HFF-Myc (cell line): ENCODE results near the gene CXXC5.
A peak's percentile ranks its signal among the peaks of the same experiment; 100 is the strongest.

Source experiments
- DNase-seq: peaks from one replicate; pipeline ENCODE4 v3.0.0-alpha.2; 2011; ENCODE audit warnings: low read depth; ENCODE audit errors: extremely low read depth
- H3K4me3 ChIP-seq: replicated peaks from 2 replicates; pipeline ENCODE4 v1.5.1; 2011; ENCODE audit warnings: low read depth, mild to moderate bottlenecking, control low read depth, low read length
- TF ChIP-seq, protein P1 (sequence below): IDR thresholded peaks from 2 replicates; pipeline ENCODE4 v1.5.1; 2012; ENCODE audit warnings: mild to moderate bottlenecking, low read depth, low read length, control low read depth; ENCODE audit errors: missing control alignments

The CXXC5 gene

DNA sequence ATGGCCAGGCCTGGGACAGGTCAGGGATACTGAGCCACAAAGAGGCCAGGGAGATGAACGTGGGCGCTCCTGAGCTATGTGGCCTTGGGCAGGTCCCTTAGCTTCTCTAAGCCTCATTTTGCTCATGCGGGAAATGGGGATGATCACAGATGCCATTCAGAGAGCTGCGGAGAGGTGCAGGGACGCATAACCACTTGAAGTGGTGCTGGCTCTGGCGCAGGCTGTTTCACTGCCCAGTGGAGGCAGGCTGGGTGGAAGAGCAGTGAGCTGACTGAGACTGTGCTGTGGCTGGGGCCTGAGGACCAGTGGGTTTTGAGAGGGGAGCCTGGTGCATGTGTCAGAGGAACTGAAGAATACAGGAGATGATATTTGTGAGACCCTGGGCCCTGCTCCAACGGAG, 18.4 kb downstream of the CXXC5 start:
- H3K4me3 ChIP-seq = no peak overlapping the region
- TF ChIP-seq, protein P1, sequence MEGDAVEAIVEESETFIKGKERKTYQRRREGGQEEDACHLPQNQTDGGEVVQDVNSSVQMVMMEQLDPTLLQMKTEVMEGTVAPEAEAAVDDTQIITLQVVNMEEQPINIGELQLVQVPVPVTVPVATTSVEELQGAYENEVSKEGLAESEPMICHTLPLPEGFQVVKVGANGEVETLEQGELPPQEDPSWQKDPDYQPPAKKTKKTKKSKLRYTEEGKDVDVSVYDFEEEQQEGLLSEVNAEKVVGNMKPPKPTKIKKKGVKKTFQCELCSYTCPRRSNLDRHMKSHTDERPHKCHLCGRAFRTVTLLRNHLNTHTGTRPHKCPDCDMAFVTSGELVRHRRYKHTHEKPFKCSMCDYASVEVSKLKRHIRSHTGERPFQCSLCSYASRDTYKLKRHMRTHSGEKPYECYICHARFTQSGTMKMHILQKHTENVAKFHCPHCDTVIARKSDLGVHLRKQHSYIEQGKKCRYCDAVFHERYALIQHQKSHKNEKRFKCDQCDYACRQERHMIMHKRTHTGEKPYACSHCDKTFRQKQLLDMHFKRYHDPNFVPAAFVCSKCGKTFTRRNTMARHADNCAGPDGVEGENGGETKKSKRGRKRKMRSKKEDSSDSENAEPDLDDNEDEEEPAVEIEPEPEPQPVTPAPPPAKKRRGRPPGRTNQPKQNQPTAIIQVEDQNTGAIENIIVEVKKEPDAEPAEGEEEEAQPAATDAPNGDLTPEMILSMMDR = no peak
- no peak for DNase-seq

DNA sequence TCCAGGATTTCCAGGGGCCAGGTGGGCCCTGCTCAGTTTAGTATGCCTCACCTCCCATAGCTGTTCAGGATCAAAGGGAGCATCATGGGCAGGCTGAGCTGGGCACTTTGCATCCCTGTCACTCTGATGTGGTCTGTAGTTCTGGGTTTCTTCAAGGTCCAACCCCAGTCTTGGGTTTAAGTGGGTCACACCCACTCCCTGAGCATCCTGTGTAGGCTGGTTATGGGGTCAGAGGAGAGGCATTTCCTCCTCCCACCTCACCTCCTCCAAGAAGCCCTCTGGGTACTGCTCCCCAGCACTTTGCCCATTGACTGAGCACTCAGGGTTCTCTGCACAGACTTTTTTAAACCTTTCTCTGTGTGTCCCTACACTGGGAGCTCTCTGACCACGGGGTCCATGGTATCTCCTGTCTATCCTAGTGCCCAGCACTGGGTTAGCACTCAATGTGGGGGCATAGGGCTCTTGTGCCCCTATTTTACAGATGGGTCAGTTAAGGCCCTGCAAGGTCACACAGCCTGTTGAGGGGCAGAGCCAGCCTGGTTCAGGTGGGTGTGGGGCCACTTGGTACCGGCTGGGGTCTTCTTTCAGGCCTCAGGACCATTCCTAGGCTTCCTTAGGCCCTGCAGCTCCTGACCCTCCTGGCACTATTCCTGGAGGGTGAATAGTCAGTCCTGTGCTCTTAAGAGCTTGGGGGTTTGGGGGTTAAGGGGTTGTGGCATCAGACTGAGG, 19.0 kb downstream of the CXXC5 start:
- no peak for DNase-seq
- no peak overlapping the region for H3K4me3 ChIP-seq
- TF ChIP-seq, protein P1 = no peak

DNA sequence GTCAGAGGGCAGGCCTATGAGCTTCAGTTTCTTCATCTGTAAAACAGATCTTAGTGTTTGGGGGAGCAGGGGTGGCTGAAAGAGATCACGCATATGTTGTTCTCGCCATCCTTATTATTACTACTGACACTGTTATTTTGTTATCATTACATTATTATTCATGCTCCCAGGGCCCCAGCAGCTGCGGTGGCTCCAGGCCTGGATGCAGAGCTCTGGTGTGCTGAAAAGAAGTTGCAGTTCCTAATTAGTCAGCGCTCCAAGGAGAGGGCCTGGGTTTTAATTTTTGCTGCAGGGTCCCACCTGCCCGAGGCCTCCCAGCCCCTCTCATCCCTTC, 19.5 kb downstream of the CXXC5 start:
- TF ChIP-seq, protein P1 = no peak
- H3K4me3 ChIP-seq = peak overlapping the region; percentile 31
- no peak for DNase-seq

DNA sequence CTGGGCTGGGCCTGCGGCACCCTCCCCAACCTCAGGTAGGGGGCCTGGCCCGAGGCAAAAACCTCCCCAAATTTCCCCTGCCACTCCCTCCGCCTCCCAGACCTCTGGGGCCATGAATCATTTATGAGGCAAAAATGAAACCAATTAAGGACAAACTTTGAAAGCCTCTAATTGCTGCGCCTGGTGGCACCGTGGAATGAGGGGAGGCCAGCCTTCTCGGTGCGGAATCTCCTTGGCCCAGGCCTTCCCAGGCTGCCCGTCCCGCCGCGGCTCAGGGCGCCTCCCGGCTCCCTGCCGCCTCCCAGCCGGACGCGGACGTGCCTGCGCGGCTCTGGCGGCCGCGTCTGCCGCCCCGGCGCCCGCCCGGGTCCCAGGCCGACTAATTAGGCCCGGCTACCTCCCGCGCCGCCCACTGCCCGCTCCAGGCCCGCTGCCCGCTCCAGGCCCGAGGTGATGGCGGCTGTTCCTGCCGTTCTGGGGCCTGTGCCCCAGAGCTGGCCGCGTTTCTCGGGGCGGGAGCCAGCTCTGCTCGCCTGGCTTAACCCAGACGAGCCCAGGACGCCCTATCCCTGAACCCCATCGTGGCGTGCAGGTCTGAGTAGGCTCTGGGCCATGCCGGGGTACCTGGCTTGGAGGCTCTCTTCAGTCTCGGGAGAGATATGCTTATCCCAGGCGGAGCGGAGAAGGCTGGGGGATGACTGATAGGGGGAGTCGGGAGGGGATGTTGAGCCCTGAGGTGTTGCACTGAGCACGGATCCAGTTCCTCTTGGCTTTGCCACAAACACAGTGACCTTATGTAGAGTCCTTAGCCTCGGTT, 20.1 kb downstream of the CXXC5 start:
- DNase-seq = no peak
- H3K4me3 ChIP-seq = peak overlapping the region; percentile 31
- TF ChIP-seq, protein P1 = no peak

DNA sequence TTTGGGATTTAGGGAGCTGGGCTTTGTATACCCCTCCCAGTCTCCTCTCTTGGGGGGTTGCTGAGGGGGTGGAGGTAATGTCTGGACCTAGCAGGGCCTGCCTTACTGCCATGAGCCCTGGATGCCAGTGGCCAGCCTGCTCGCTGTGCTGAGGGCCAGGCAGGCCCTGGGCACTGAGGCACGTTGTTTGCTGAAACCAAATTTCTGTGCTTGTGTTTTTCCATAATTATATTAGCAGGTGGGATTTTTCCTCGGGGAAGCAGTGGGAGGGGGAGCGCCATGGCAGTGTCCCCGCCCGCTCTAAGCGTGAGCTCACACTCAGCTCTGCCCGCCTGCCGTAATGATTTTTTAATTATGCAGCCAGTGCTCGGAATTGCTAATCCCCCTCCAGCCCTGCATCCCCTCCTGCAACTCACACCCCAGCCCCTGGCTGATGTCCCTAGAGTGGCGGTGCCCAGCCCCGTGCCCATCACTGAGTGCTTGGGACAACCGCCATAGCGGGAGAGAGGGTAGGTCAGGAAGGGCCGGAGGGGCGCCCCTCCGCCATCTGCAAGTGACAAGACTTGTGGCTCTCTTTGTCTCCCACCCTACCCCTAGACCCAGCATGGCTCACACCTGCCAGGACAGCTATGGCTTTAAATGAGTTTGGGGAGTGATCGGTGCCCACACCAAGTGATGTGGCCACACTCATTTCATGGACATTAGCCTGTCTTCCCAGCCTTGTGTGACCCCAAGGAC, 20.9 kb downstream of the CXXC5 start:
- DNase-seq = no peak

GRCh38 chr5:139669662-139670368, 21.7 kb downstream of the CXXC5 start:
- no peak overlapping the region for H3K4me3 ChIP-seq
- TF ChIP-seq, protein P1 = no peak
- DNase-seq = no peak

More for the DNA sequence above, 20.9 kb downstream of the CXXC5 start:
- TF ChIP-seq, protein P1 = no peak
- peak overlapping the region; percentile 31; the same call in 1 of the 2 replicates for H3K4me3 ChIP-seq
